ENCODE results near the gene USP49. TPM values are rescaled to one million over a fixed set of nuclear protein-coding genes. Genes with fewer than 3 reads are reported as not detected.

The USP49 gene
- total and polyA plus RNA-seq, 2 of the 4 experiments (the other 2 are of a cell fraction) = 1.4 to 2.1 TPM

- Histone ChIP-seq H3K18ac (ENCODE audit: low read depth, low read length) (peak overlapping the region; percentile 34), H2BK15ac (ENCODE audit: low read depth, low read length) (peak overlapping the region; percentile 74; the same call in 2 of the 3 replicates), H2BK120ac (ENCODE audit: low read depth, low read length) (peak overlapping the region; percentile 65), H3K56ac (ENCODE audit: extremely low read depth, insufficient read depth, low read length) (peak overlapping the region; percentile 38; the same call in 1 of the 2 replicates), H3K9ac (ENCODE audit: low read depth, low read length) (peak overlapping the region; percentile 68), H4K5ac (ENCODE audit: low read depth, low read length) (peak overlapping the region; percentile 74), H3K4ac (ENCODE audit: low read depth, low read length) (peak overlapping the region; percentile 74), H3K9me1 (ENCODE audit: insufficient read depth, low read length) (peaks cover 16% of the 10 kb centered on the region; the same call in 1 of the 2 replicates), H3K79me1 (ENCODE audit: low read depth in 1 of 2, low read length in 2 of 2) (peaks cover 9 to 58% of the 10 kb centered on the region in 2 experiments; a peak in 3 of 4 replicates), H3K4me3 (ENCODE audit: insufficient read depth, low read depth, low read length) (peak overlapping the region; percentile 84), H4K20me1 (ENCODE audit: insufficient read depth, low read length) (peaks cover 46% of the 10 kb centered on the region), H4K91ac (ENCODE audit: insufficient read depth, low read depth, low read length) (peak overlapping the region; percentile 76), H2AK5ac (ENCODE audit: low read depth, low read length) (peak overlapping the region; percentile 94), H3K4me2 (ENCODE audit: low read depth, low read length) (peak overlapping the region; percentile 91), H3K27me3 (ENCODE audit: control insufficient read depth, insufficient read depth, low read length) (no peaks in the 10 kb centered on the region), H3K9me3 (ENCODE audit: control insufficient read depth, insufficient read depth, low read length) (no peaks in the 10 kb centered on the region), H2BK20ac (ENCODE audit: low read depth, low read length) (0 out of 2 replicates have a peak overlapping the region, but pooled peaks have one; percentile 47), H3K27ac (ENCODE audit: insufficient read depth, low read length) (peak overlapping the region; percentile 76), H3K14ac (replicated peaks; ENCODE audit: low read depth, low read length) (peak overlapping the region; percentile 85), H2BK5ac (ENCODE audit: low read depth, low read length, poor library complexity, severe bottlenecking) (peak overlapping the region; percentile 78), H4K8ac (ENCODE audit: low read depth in 2 of 2, low read length in 2 of 2) (peak overlapping the region; percentile 62 to 68; a peak in 3 of 4 replicates), H3K4me1 (ENCODE audit: control insufficient read depth, insufficient read depth, low read length) (peaks cover 30% of the 10 kb centered on the region), H3K36me3 (ENCODE audit: control insufficient read depth, insufficient read depth, low read length) (peaks cover 16% of the 10 kb centered on the region), H3K23ac (ENCODE audit: low read depth, low read length) (peak overlapping the region; percentile 76), H2AFZ (replicated peaks; ENCODE audit: low read length, poor library complexity) (peak overlapping the region; percentile 95), H2AK9ac (replicated peaks; ENCODE audit: low read depth, low read length, poor library complexity) (peak overlapping the region; percentile 99)
- CTCF ChIA-PET = interaction anchor here (0.7 to 1.1 kb wide), 3 partner anchors 105 to 506 kb away, joined by 3 read pairs; no protein-coding TSS in a partner anchor
- DNase-seq (peak; percentile 34), ATAC-seq (ENCODE audit: low read depth) (no peak)
- intact Hi-C loops (cut with micrococcal nuclease) (loop anchor here (5.0 kb wide), 2 partner anchors 138 to 158 kb away; partner anchors contain the start of gene PRICKLE4), in situ Hi-C loops (cut with MboI; ENCODE audit: low sequenced_read_pairs) (loop anchor here (5.0 to 10.0 kb wide), 2 partner anchors 102 to 155 kb away; partner anchors contain the start of genes PRICKLE4 and TOMM6), dilution Hi-C loops (cut with HindIII; ENCODE audit: low sequenced_read_pairs, unreplicated experiment) (no loop called here)
- BruUV-seq (replicated peaks) = no TSS peak
- WGBS, 2 experiments (ENCODE audit: extremely low coverage in 2 of 2, insufficient read length in 1 of 2) = 12% methylated on average over 7 of the region's 27 CpGs; no CpG with 5 or more reads in 1 of the 2 experiments
- POLR2A ChIA-PET (ENCODE audit: unreplicated experiment) = interaction anchor here (0.7 kb wide), 1 partner anchor 228 kb away, joined by 4 read pairs; no protein-coding TSS in a partner anchor
- TF ChIP-seq FOS (IDR thresholded peaks at IDR 0.05; ENCODE audit: low read depth, low read length) (no peak), RCOR1 (IDR thresholded peaks at IDR 0.05; ENCODE audit: insufficient replicate concordance, low read length) (no peak), MXI1 (IDR thresholded peaks at IDR 0.05; ENCODE audit: borderline replicate concordance, low read depth, low read length) (peak; percentile 35; the same call in 1 of the 2 replicates)
Observed at GRCh38 chr6:41939848-41940758, 44.9 kb upstream of the USP49 start.

Measured in IMR-90 (cell line).